Measurements from ENCODE around the gene TOX2.
A peak's percentile ranks its signal among the peaks of the same experiment; 100 is the strongest.

TOX2 gene

GRCh38 chr20:43999848-44000247 lies 85.2 kb downstream of the TOX2 start:
- DNase-seq (ENCODE audit: low read depth), result no peak

DNA sequence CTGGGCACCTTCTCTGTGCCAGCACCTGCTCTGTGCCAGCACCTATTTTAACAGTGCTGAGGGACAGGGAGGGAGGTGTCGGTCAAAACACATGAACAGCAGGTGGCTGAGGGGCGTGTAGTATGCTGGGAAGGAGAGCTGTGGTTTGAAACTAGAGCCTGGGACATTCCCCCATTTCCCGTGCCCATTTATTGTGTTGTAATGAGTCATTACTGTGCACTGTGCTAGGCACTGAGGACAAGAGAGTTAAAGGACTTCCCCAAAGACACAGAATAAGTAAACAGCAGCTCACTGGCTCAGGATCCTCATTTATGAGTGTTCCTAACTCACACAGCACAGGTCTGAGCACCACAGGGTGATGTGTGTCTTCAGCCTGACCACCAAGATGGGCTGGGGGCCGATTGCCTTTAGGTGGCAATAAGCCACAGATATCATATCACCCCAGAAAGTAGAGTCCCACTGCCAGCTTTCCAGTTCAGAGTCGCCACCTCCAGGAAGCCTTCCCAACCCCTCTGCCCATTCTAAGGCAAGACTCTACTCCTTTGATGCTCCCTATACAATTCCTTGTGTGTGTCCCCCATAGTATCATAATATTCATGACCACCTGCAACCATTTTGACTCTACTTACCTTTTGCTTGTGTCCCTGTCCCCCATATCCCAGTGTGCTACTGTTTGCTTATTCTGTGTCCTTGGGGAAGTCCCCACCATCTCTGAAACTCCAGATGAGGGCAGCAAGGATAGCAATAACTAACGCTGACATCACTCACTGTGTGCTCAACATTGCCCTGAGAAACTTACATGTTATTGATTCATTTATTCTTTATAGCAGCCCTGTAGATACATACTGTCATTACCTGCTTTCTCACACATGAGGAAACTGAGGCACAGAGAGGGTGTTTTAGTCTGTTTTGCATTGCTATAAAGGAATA lies 87.3 kb downstream of the TOX2 start:
- no peak for DNase-seq (ENCODE audit: low read depth)

DNA sequence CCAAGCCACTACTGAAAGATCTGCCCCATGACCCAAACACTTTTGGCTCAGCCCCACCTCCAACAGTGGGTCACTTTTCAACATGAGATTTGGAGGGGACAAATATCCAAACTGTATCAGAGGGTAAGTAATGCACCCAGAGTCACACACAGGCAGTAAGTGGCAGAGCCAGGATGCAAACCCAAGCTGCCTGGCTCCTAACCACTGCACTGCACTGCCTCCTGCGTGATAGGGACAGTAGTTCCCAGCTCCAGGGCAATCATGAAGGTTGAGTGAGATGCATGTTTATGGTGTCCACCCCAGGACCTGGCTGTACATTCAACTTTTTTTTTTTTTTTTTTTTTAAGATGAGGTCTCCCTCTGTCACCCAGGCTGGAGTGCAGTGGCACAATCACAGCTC lies 88.2 kb downstream of the TOX2 start:
- no peak for DNase-seq (ENCODE audit: low read depth)

DNA sequence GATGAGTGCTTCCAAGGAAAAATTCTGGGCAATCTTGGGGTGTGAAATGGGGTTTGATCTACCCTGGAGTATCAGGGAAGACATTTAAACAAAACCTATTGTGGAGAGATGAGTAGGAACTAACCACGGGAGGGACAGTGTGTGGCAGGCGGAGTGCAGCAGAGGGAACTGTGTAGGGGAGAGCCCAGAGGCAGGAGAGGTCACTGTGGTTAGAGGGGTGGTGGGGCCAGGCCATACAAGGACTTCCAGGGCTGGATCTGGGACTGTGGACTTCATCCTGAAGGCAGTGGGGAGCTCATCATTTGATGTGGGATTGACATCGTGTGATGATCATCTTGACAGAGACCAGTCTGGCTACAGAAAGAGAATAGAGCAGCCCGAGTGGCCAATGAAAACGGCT lies 89.0 kb downstream of the TOX2 start:
- no peak for DNase-seq (ENCODE audit: low read depth)

DNA sequence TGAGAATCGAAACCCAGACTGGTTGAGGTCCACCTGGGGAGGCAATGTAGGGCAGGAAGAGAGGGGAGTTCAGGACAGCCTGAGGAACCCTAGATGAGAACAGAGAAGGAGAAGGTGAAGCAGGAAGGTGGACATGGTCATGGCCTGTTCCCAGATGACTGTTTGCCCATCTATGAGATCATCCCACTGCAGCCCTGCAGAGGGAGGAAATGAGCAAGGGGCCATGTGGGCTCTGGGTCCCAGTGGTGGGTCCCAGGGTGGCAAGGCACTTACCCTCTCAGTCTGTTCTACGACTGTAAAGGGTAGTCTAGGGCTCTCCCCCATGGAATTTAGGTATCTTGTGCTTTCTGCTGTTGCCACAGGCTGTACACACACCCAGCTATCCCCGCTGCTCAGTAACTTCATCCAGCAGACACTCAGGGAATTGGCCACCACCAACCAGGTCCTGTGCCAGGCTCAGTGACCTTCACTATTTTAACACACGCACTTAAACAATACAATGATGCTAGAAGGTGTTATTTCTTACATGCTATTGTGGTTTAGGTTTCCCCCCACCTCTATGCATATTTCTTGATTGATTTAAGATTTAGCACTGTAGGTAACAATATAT lies 89.8 kb downstream of the TOX2 start:
- DNase-seq (ENCODE audit: low read depth), result no peak

DNA sequence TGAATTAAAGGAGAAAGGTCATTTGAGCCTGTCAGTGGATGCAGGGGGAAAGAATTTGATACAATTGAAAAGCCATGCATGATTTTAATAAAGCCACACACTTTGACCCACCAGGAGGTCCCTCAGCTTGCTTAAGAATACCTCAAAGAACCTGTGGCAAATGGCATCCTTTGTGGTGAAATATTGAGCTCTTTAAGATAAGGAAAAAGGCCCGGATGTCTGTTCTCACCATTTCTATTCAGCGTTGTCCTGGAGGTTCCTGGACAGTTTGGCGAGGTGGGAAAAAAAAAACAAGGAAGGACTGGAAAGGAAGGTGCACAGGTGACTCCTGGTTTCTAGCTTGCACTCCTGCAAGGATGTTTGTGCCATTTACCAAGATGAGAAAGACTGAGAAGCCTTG lies 91.0 kb downstream of the TOX2 start:
- DNase-seq (ENCODE audit: low read depth), result no peak

DNA sequence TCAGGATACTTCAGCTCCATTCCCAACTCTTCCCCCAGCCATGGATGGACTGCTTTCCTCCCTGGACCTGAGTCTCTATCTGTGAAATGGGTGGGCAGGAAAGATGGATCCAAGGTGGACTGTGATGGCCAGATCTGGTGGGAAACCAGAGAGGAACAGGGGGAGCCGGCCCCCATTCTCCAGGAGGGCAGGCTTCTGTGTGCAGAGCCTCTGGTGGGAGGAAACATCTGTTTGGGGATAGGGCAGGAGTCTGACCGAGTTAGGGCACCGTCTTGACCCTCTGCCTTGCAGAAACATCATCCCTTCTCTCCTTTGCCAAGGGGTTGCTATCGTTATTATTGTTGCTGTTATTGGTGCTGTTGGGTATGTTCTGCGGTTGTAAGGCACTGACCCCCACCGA lies 91.5 kb downstream of the TOX2 start:
- no peak for DNase-seq (ENCODE audit: low read depth)

DNA sequence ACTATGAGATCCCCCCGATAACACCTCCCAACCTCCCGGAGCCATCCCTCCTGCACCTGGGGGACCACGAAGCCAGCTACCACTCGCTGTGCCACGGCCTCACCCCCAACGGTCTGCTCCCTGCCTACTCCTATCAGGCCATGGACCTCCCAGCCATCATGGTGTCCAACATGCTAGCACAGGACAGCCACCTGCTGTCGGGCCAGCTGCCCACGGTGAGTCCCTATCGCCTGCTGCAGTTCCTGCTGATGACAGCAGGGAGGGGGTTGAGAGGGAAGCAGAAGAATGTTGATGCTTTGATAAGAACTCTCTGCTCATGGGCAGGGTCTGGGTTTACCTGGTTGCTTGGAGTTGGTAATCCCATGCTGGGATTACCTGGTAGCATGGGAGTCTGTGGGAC lies 91.9 kb downstream of the TOX2 start:
- no peak for DNase-seq (ENCODE audit: low read depth)

GRCh38 chr20:44008806-44009678 lies 94.4 kb downstream of the TOX2 start:
- no peak for DNase-seq (ENCODE audit: low read depth)

DNA sequence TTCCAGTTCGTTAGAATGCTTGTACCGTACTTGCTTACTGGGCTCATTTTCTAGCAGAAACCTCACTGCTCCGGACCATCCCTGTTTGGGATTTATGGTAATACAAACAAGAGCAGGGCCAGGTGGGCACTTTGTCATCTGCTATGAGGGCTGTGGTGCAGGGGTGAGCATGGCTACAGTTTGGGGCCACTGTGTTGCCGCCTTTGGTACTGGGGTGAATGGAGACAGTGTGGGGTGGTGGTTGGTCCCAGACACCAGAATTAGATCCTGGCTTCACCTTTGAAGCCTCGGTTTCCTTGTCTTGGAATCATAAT lies 95.0 kb downstream of the TOX2 start:
- no peak for DNase-seq (ENCODE audit: low read depth)

DNA sequence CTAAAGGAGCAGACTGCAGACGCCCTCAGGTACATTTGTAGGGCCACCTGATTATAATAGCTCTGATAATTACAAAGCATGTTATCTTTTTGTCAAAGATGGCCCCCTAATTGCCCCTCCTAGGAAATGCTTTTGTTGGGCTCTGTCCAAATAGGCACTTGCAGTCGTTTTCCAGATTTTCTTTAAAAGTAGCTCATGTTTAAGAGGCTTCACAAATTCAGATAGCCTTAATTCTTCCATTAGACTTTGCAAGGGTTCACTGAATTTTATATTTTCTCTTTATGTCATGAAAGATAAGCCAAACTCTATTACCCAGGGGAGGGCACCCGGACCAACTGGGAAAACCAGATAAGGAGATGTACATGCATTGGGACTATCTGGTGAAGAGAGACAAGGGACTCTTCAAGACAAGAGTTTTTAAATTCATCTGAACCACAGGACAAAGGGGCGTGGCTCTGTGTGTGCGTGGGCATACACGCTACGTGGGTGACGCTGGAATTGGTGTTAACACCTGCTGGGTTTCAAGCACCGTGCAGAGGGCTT lies 95.6 kb downstream of the TOX2 start:
- no peak for DNase-seq (ENCODE audit: low read depth)

- no peak for DNase-seq (ENCODE audit: low read depth)
These were observed 96.7 kb downstream of the TOX2 start for GRCh38 chr20:44011251-44011940.

DNA sequence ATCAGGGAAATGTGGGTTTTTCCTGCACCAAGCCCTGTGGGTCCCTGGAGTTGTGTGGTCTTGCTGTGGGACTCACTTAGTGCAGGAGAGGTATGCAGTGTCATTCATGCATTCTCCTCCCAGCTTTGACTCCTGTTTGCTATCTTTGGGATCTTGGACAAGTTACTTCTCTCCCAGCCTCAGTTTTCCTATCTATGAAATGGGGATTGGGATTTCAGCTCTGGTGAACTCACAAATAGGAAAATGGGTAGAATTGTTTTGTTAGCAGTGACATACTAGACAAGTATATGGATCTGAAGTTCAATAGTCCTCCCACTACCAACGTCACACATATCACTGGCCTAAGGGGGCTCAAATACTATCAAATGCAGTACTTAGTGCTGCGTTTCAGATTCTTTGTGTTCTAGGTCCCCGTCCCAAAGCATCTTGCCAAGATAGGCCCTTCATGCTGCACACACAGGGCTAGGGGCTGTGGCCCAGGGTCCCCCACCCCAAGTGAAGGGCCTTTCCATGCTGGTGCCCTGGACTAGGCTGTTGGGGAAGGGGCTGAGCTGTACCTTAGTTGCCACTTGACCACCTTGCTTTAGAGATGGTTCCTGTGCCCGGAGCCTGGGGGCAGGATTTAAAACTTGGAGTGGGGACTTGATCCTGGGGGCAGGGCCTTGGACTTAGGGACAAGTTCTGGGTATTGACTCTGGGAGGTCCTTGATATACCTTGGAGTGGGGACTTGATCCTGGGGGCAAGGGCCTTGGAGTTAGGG lies 98.0 kb downstream of the TOX2 start:
- no peak for DNase-seq (ENCODE audit: low read depth)

GRCh38 chr20:44014807-44015732 lies 100.4 kb downstream of the TOX2 start:
- DNase-seq (ENCODE audit: low read depth), result no peak

DNA sequence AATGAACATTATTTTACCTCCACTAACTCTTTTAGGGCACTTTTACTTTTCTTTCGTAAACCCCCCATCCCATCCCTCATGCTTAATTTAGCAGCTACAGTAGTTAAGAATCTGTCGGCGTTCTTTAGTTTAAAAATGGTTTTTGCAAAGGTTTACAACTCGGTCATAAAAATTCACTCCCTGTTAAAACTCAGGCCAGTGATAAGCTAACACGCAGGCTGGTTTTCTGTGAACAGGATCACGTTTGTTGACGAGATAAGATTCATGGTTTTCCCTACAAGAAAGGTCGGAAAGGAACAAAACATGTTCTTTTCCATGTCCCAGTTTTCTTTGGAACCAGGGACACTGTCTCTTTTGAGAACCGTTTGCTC lies 101.1 kb downstream of the TOX2 start:
- DNase-seq (ENCODE audit: low read depth), result no peak

DNA sequence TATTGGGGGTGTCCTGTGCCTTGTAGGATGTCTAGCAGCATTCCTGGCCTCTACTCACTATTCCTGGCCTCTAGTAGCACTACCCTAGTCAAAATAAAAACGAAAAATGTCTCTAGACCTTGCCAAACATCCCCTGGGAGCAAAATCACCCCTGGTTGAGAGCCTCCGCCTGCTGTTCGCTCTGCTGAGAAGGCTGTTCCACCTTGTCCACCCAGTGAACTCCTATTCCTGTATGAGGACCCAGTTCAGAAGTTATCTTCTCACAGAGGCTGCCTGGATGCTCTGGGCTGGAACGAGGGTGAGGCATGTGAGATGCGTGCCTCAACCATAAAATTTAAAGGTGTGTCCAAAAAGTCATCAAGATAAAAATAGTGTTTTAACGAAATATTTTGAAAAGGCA lies 101.9 kb downstream of the TOX2 start:
- no peak for DNase-seq (ENCODE audit: low read depth)

GRCh38 chr20:44017211-44017610 lies 102.6 kb downstream of the TOX2 start:
- DNase-seq (ENCODE audit: low read depth), result no peak

- DNase-seq (ENCODE audit: low read depth), result no peak
These were observed 103.2 kb downstream of the TOX2 start for GRCh38 chr20:44017905-44018258.

DNA sequence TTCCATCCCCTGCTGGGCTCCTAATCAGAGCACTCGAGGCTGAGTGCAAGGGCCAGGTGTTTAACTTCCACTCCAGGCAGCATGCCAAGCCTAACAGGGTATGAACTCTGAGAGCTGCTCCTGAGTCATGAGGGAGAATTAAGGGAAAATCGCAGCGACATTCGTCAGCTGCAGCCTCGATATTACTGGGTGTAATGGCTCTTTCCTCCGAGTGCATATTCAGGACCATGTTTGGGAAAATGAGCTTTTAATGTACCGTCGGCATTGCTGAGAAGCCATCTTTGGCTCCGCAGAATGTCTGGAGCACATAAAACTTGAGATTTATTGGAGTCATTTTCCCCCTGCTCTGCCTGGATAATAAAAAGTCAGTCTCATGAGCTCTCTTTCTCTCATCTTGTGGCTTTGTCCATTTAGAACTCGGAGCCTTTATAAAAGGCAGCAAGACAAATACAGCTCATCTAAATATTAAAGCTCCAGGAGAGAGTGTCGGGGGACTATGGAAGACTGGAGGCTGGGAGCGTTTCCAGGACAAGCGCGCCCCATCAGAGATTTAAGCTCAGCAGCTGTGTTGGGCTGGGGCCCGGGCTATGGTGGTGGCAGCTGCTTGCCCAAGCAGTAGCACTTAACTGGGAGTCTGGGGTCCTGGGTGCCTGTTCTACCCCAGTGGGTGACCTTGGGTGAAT lies 103.7 kb downstream of the TOX2 start:
- peak; percentile 92 for DNase-seq (ENCODE audit: low read depth)
